SK-N-MC (cell line): Measurements from ENCODE around the gene SOCS1.

Source experiments
- EZH2 ChIP-seq: fragments of 200-600 bp; sonication (generic); IDR thresholded peaks from one replicate; pipeline ENCODE4 v1.6.1; 2017; ENCODE audit warnings: antibody characterized with exemption
- POLR2AphosphoS5 ChIP-seq: IDR thresholded peaks from 2 replicates; pipeline ENCODE4 v1.6.1; 2012; ENCODE audit warnings: mild to moderate bottlenecking, low read depth, low read length, borderline replicate concordance

- TF ChIP-seq POLR2AphosphoS5 (no peak), EZH2 (no peak)
These were observed 22.2 kb downstream of the SOCS1 start for GRCh38 chr16:11233727-11234376.
